ENCODE measurements around the gene CYBA. TPM values are rescaled to one million over a fixed set of nuclear protein-coding genes. Genes with fewer than 3 reads are reported as not detected.

The CYBA gene
- polyA plus RNA-seq, 2 of the 4 experiments (the other 2 are of a cell fraction), result 75.7 to 185 TPM

- CTCF ChIA-PET, result interaction anchor here (1.1 kb wide), 1 partner anchor 18 kb away, joined by 3 read pairs; no protein-coding TSS in a partner anchor
- POLR2A ChIA-PET, result no interaction called here
- TF ChIP-seq POLR2A (IDR thresholded peaks at IDR 0.05; ENCODE audit: low read length) (no peak), HOXB5 (CRISPR knock-in tag; IDR thresholded peaks at IDR 0.05) (no peak), ELK1 (IDR thresholded peaks at IDR 0.05; ENCODE audit: low read depth, low read length) (no peak), ZNF302 (CRISPR knock-in tag; IDR thresholded peaks at IDR 0.05) (no peak), NR3C1 (IDR thresholded peaks at IDR 0.05) (no peak), E2F6 (IDR thresholded peaks at IDR 0.05; ENCODE audit: borderline replicate concordance, low read depth) (no peak), RARB (CRISPR knock-in tag; IDR thresholded peaks at IDR 0.05) (no peak), RCOR1 (IDR thresholded peaks at IDR 0.05; ENCODE audit: low read depth, low read length) (no peak), PHF8 (IDR thresholded peaks at IDR 0.05; ENCODE audit: borderline replicate concordance, low read depth) (no peak), CTCF (IDR thresholded peaks at IDR 0.05) (no peak), GATA3 (IDR thresholded peaks at IDR 0.05; ENCODE audit: borderline replicate concordance) (no peak), EP300 (IDR thresholded peaks at IDR 0.05) (no peak)
- H3K4me1 ChIP-seq, result peaks cover 21% of the 10 kb centered on the region
- no peak overlapping the region for H3K4me2 ChIP-seq
- H3K27ac ChIP-seq, result no peak overlapping the region
- 89% methylated on average over 5 of the region's 8 CpGs for WGBS (ENCODE audit: missing lambda C conversion rate)
- H3K9me3 ChIP-seq, result no peaks in the 10 kb centered on the region
- DNase-seq (ENCODE audit: low read depth in 1 of 2, low spot score in 1 of 2) (no peak), ATAC-seq (no peak), FAIRE-seq (no peak)
- H3K4me3 ChIP-seq, result no peak overlapping the region
Measured at GRCh38 chr16:88652762-88653063, 1.9 kb upstream of the CYBA start.

GRCh38 chr16:88651989-88652761 lies 1.3 kb upstream of the CYBA start:
- no peaks in the 10 kb centered on the region for H3K9me3 ChIP-seq
- WGBS (ENCODE audit: missing lambda C conversion rate), result 91% methylated on average over 19 of the region's 29 CpGs
- peaks cover 21% of the 10 kb centered on the region for H3K4me1 ChIP-seq
- peak overlapping the region in 1 of 2 experiments; percentile 93; a peak in 4 of 6 replicates for H3K27ac ChIP-seq
- no peak for DNase-seq (ENCODE audit: low read depth in 1 of 2, low spot score in 1 of 2)
- peak overlapping the region; percentile 99; the same call in 2 of the 3 replicates for H3K4me2 ChIP-seq
- TF ChIP-seq CBX2 (IDR thresholded peaks at IDR 0.05; ENCODE audit: borderline replicate concordance, low read depth), result no peak
- TF ChIP-seq HOXB5 (CRISPR knock-in tag; IDR thresholded peaks at IDR 0.05), result no peak
- TF ChIP-seq BHLHE40 (IDR thresholded peaks at IDR 0.05; ENCODE audit: low read depth, low read length), result no peak
- TF ChIP-seq ZC3H11A (IDR thresholded peaks at IDR 0.05), result no peak
- TF ChIP-seq ESRRA (IDR thresholded peaks at IDR 0.05; ENCODE audit: borderline replicate concordance, low read length), result no peak
- no peak for TF ChIP-seq SMC3 (IDR thresholded peaks at IDR 0.05)
- no peak for TF ChIP-seq CBX8 (IDR thresholded peaks at IDR 0.05)
- no peak for TF ChIP-seq SREBF2 (IDR thresholded peaks at IDR 0.05)
- no peak for TF ChIP-seq FOSB (CRISPR knock-in tag; IDR thresholded peaks at IDR 0.05)
- TF ChIP-seq RARB (CRISPR knock-in tag; IDR thresholded peaks at IDR 0.05), result no peak
- no peak for TF ChIP-seq RCOR1 (IDR thresholded peaks at IDR 0.05; ENCODE audit: low read depth, low read length)
- TF ChIP-seq RNF2 (IDR thresholded peaks at IDR 0.05; ENCODE audit: borderline replicate concordance, low read depth), result no peak
- TF ChIP-seq HEYL (CRISPR knock-in tag; IDR thresholded peaks at IDR 0.05), result no peak
- no peak for TF ChIP-seq NPAS2 (CRISPR knock-in tag; IDR thresholded peaks at IDR 0.05; ENCODE audit: borderline replicate concordance)
- TF ChIP-seq EP300 (IDR thresholded peaks at IDR 0.05), result no peak
- TF ChIP-seq ELK1 (IDR thresholded peaks at IDR 0.05; ENCODE audit: low read depth, low read length), result no peak
- no peak for TF ChIP-seq MAFK (IDR thresholded peaks at IDR 0.05; ENCODE audit: partially characterized antibody)
- TF ChIP-seq JUNB (IDR thresholded peaks at IDR 0.05), result no peak
- no peak for ATAC-seq
- CTCF ChIA-PET, result interaction anchor here (1.1 kb wide), 1 partner anchor 18 kb away, joined by 3 read pairs; no protein-coding TSS in a partner anchor
- POLR2A ChIA-PET, result interaction anchor here (1.5 kb wide), 1 partner anchor 11 kb away, joined by 3 read pairs; the partner anchor contains the start of gene MVD
- H3K4me3 ChIP-seq, result no peak overlapping the region
- no peak for FAIRE-seq
